ENCODE data around the gene SLIT3.

GRCh38 chr5:169289520-169289919 is 11.4 kb downstream of the SLIT3 start:
- TF ChIP-seq CTCF (IDR thresholded peaks at IDR 0.05) (peak; percentile 34), EZH2phosphoT487 (IDR thresholded peaks at IDR 0.05) (no peak)
